Endothelial cell of umbilical vein (primary cell): ENCODE data around the gene C14orf180.

Experiments used
- EZH2 ChIP-seq: IDR thresholded peaks from 2 replicates; pipeline ENCODE4 v1.6.1; 2012; ENCODE audit warnings: borderline replicate concordance, low read depth, mild to moderate bottlenecking, moderate library complexity, low read length, inconsistent platforms; ENCODE audit not compliant: severe bottlenecking
- FOS ChIP-seq: IDR thresholded peaks from 2 replicates; pipeline ENCODE4 v1.6.1; 2011; ENCODE audit warnings: mild to moderate bottlenecking, low read length, moderate library complexity, borderline replicate concordance; ENCODE audit not compliant: insufficient read depth
- JUN ChIP-seq: IDR thresholded peaks from 2 replicates; pipeline ENCODE4 v1.6.1; 2011; ENCODE audit warnings: borderline replicate concordance, low read depth; ENCODE audit not compliant: insufficient read length, insufficient read depth
- POLR2A ChIP-seq: IDR thresholded peaks from 2 replicates; pipeline ENCODE4 v1.6.1; 2012; ENCODE audit warnings: low read depth, mild to moderate bottlenecking, control low read depth, low read length
- POLR2AphosphoS5 ChIP-seq: IDR thresholded peaks from 2 replicates; pipeline ENCODE4 v1.6.1; 2012; ENCODE audit warnings: low read depth, mild to moderate bottlenecking, control low read depth, low read length, moderate library complexity; ENCODE audit not compliant: insufficient read depth
- TF ChIP-seq, protein P1 (sequence below), 2 donors: IDR thresholded peaks; 1 replicate in 1 of 2; 2 replicates in 1 of 2; pipeline ENCODE4 v1.5.1; 2011; ENCODE audit warnings: low read length in 2 of 2, mild to moderate bottlenecking in 2 of 2, moderate library complexity in 2 of 2, control low read depth in 1 of 2, inconsistent platforms in 1 of 2, low read depth in 1 of 2; ENCODE audit not compliant: insufficient read depth in 1 of 2; ENCODE audit errors: extremely low read depth in 1 of 2
- TF ChIP-seq, protein P2 (sequence below): IDR thresholded peaks from 2 replicates; pipeline ENCODE4 v1.6.1; 2011; ENCODE audit not compliant: insufficient read depth, insufficient read length

DNA sequence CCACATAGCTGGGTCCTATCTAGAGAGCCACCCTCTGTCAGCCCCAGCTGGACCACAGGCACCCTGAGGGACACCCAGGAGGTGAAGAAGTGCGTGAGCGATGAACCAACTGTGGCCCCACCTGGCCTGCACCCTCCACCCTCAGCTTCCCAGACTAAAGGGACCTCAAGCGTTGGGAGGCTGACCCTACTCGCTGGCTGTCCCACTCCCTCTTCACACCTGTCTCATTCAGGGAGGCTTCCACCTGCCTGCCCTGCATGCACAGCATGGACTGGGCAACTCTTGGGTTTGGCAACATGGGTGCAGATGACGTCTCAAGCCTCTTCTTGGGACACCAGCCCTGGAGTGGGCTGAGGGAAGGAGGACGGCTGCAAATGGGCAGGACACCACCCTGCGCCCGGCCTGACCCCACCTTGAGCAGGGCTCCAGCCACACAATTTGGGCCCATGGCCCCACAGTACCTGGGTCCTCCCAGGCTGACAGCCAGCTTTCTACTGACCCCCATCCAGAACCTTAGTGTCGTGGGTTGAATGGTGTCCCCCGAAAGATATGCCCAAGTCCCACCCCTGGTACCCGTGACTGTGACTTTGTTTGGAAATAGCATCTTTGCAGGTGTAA, 22.9 kb downstream of the C14orf180 start:
- no peak for TF ChIP-seq POLR2AphosphoS5
- no peak for TF ChIP-seq POLR2A
- TF ChIP-seq, protein P1, sequence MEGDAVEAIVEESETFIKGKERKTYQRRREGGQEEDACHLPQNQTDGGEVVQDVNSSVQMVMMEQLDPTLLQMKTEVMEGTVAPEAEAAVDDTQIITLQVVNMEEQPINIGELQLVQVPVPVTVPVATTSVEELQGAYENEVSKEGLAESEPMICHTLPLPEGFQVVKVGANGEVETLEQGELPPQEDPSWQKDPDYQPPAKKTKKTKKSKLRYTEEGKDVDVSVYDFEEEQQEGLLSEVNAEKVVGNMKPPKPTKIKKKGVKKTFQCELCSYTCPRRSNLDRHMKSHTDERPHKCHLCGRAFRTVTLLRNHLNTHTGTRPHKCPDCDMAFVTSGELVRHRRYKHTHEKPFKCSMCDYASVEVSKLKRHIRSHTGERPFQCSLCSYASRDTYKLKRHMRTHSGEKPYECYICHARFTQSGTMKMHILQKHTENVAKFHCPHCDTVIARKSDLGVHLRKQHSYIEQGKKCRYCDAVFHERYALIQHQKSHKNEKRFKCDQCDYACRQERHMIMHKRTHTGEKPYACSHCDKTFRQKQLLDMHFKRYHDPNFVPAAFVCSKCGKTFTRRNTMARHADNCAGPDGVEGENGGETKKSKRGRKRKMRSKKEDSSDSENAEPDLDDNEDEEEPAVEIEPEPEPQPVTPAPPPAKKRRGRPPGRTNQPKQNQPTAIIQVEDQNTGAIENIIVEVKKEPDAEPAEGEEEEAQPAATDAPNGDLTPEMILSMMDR (IDR thresholded peaks at IDR 0.05; ENCODE audit: extremely low read depth in 1 of 2, insufficient read depth in 1 of 2, low read depth in 1 of 2, low read length in 2 of 2) = no peak
- no peak for TF ChIP-seq EZH2
- TF ChIP-seq, protein P2, sequence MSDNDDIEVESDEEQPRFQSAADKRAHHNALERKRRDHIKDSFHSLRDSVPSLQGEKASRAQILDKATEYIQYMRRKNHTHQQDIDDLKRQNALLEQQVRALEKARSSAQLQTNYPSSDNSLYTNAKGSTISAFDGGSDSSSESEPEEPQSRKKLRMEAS = no peak
- TF ChIP-seq FOS = no peak
- TF ChIP-seq JUN = no peak
